Esophagus squamous epithelium (tissue), 4 donors: Measurements from ENCODE around the gene ARSD.

Experiments used
- CTCF ChIP-seq, 6 experiments: fragments of 450-650 bp in 4 of 6; fragments of 200-600 bp in 2 of 6; sonication (generic) in 2 of 6; IDR thresholded peaks; one replicate each; pipeline ENCODE4 v1.5.1; 2016 to 2019; ENCODE audit warnings: antibody characterized with exemption in 6 of 6, mild to moderate bottlenecking in 4 of 6, moderate library complexity in 4 of 6
- POLR2A ChIP-seq, 4 donors: fragments of 450-650 bp; IDR thresholded peaks; one replicate each; pipeline ENCODE4 v1.6.1; 2017; ENCODE audit warnings: antibody characterized with exemption in 4 of 4, mild to moderate bottlenecking in 4 of 4, moderate library complexity in 3 of 4

- no peak for TF ChIP-seq CTCF (IDR thresholded peaks at IDR 0.05)
- no peak for TF ChIP-seq POLR2A (IDR thresholded peaks at IDR 0.05)
Observed at GRCh38 chrX:2875136-2875481, 54.0 kb downstream of the ARSD start.
